Measurements from ENCODE around the gene UGGT2.
"Not testable (repeated sequence)": the region's sequence is repeated elsewhere in the genome, so short reads cannot be mapped to it uniquely, and the experiment has no call there.

UGGT2 gene

DNA sequence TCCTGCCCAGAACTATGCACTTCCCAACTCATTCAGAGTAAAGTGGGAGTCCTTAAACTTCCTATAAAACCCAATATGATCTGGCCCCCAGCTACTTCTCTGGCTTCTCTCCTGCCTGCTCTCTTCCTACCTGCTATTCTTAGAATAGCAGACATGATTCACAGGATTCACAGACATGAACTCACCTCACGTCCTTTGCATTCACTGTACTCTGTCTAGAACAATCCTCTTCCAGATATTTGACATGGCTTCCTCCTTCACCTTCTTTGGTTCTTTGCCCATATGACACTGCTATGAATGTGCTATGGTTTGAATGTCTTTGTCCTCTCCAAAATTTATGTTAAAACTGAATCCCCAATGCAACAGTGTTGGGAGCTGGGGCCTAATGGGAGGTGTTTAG is 154.9 kb downstream of the UGGT2 start:
- no peak for TF ChIP-seq JUND (IDR thresholded peaks at IDR 0.05; ENCODE audit: low read depth)
- no peak for DNase-seq (ENCODE audit: low read depth in 1 of 2, low spot score in 1 of 2)
- in situ Hi-C loops (cut with HindIII; ENCODE audit: low pct_unique_long_range_greater_than_20kb, low sequenced_read_pairs) = no loop called here

- in situ Hi-C loops (cut with HindIII; ENCODE audit: low pct_unique_long_range_greater_than_20kb, low sequenced_read_pairs) = no loop called here
- TF ChIP-seq JUND (IDR thresholded peaks at IDR 0.05; ENCODE audit: low read depth) = no peak
- DNase-seq (ENCODE audit: low read depth in 1 of 2, low spot score in 1 of 2) = no peak
Observed at GRCh38 chr13:95896301-95896700, 156.9 kb downstream of the UGGT2 start.

DNA sequence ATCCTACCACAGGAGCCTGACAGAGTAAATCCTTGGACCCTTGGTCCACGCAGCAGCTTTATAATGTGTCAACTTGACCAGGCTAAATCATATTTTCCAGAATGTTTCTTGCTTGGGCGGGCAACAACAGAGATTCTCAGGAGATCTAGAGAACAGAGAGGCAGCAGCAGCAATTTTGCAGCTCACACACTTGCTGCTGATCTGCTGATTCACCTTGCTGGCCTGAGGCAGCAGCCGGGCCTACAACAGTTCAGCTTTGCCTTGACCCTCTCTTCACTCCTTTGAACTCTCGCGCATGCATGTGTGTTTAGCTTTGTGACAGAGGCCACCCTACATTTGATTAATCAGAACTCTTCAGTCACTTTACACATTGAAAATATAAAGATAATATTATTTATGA is 159.3 kb downstream of the UGGT2 start:
- in situ Hi-C loops (cut with HindIII; ENCODE audit: low pct_unique_long_range_greater_than_20kb, low sequenced_read_pairs) = no loop called here
- no peak for DNase-seq (ENCODE audit: low read depth in 1 of 2, low spot score in 1 of 2)
- no peak for TF ChIP-seq JUND (IDR thresholded peaks at IDR 0.05; ENCODE audit: low read depth)

GRCh38 chr13:95882121-95882520 is 171.1 kb downstream of the UGGT2 start:
- TF ChIP-seq JUND (IDR thresholded peaks at IDR 0.05; ENCODE audit: low read depth) = no peak
- in situ Hi-C loops (cut with HindIII; ENCODE audit: low pct_unique_long_range_greater_than_20kb, low sequenced_read_pairs) = no loop called here
- DNase-seq (ENCODE audit: low read depth in 1 of 2, low spot score in 1 of 2) = no peak

GRCh38 chr13:95880331-95880730 is 172.9 kb downstream of the UGGT2 start:
- in situ Hi-C loops (cut with HindIII; ENCODE audit: low pct_unique_long_range_greater_than_20kb, low sequenced_read_pairs) = no loop called here
- TF ChIP-seq JUND (IDR thresholded peaks at IDR 0.05; ENCODE audit: low read depth) = no peak
- DNase-seq (ENCODE audit: low read depth in 1 of 2, low spot score in 1 of 2) = no peak

DNA sequence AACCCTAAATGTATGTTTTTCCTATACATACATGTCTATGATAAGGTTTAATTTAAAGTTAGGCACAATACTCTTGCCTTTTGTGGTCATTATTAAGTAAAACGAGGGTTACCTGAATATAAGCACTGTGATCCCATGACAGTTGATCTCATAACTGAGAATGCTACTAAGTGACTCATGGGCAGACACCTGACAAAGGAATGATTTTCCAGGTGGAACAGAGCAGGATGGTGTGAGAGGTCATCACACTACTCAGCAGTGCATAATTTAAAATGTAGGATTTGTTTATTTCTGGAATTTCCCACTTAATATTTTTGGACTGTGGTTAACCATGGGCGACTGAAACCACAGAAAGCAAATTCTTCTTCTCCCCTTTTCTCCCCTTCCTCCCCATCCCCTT is 178.9 kb downstream of the UGGT2 start:
- DNase-seq (ENCODE audit: low read depth in 1 of 2, low spot score in 1 of 2) = no peak
- in situ Hi-C loops (cut with HindIII; ENCODE audit: low pct_unique_long_range_greater_than_20kb, low sequenced_read_pairs) = no loop called here
- no peak for TF ChIP-seq JUND (IDR thresholded peaks at IDR 0.05; ENCODE audit: low read depth)

GRCh38 chr13:95870421-95870820 is 182.8 kb downstream of the UGGT2 start:
- no peak for DNase-seq (ENCODE audit: low read depth in 1 of 2, low spot score in 1 of 2)
- no peak for TF ChIP-seq JUND (IDR thresholded peaks at IDR 0.05; ENCODE audit: low read depth)
- in situ Hi-C loops (cut with HindIII; ENCODE audit: low pct_unique_long_range_greater_than_20kb, low sequenced_read_pairs) = no loop called here

- DNase-seq (ENCODE audit: low read depth in 1 of 2, low spot score in 1 of 2) = no peak
- TF ChIP-seq JUND (IDR thresholded peaks at IDR 0.05; ENCODE audit: low read depth) = no peak
- in situ Hi-C loops (cut with HindIII; ENCODE audit: low pct_unique_long_range_greater_than_20kb, low sequenced_read_pairs) = no loop called here
Observed at GRCh38 chr13:95865080-95865615, 188.1 kb downstream of the UGGT2 start.

DNA sequence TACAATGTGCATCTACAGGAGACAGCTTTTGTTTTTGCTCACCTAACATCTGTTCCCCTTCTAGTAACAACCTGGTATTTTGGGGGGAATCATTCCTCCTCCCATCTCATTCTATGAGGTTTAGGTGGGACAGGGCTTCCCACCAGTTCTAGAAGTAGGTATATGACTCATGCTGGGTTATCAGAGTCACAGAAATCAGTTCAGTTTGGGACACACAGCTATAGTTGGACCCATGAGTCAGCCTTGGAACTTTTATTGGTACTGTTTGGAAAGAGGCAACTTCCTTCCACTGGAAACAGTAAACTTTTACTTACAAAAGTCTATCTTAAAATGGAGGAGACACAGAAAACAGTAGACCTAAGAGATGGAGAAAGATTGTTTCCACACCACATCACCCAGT is 190.8 kb downstream of the UGGT2 start:
- DNase-seq (ENCODE audit: low read depth in 1 of 2, low spot score in 1 of 2) = no peak
- no peak for TF ChIP-seq JUND (IDR thresholded peaks at IDR 0.05; ENCODE audit: low read depth)
- in situ Hi-C loops (cut with HindIII; ENCODE audit: low pct_unique_long_range_greater_than_20kb, low sequenced_read_pairs) = no loop called here

DNA sequence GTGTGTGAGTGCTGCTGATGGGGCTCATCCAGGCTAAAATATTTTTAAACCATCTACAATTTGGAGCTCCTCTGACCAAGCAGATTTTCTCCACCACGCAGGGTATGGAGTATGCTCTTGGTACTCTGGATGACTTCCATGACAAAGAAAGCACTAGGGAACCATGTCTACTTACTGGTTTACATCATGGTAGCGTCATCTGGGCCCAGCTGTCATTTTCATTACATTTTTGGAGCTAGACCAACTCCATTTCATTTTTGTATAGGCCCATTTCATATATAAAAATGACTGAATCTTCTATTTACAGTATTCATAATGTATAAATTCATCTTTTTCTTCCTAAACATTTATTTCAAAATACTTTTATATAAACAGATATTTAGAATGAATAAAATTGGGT is 191.9 kb downstream of the UGGT2 start:
- DNase-seq (ENCODE audit: low read depth in 1 of 2, low spot score in 1 of 2) = no peak
- TF ChIP-seq JUND (IDR thresholded peaks at IDR 0.05; ENCODE audit: low read depth) = no peak
- in situ Hi-C loops (cut with HindIII; ENCODE audit: low pct_unique_long_range_greater_than_20kb, low sequenced_read_pairs) = no loop called here

GRCh38 chr13:95858286-95859075 is 194.7 kb downstream of the UGGT2 start:
- in situ Hi-C loops (cut with HindIII; ENCODE audit: low pct_unique_long_range_greater_than_20kb, low sequenced_read_pairs) = no loop called here
- TF ChIP-seq JUND (IDR thresholded peaks at IDR 0.05; ENCODE audit: low read depth) = no peak
- DNase-seq (ENCODE audit: low read depth in 1 of 2, low spot score in 1 of 2) = no peak

DNA sequence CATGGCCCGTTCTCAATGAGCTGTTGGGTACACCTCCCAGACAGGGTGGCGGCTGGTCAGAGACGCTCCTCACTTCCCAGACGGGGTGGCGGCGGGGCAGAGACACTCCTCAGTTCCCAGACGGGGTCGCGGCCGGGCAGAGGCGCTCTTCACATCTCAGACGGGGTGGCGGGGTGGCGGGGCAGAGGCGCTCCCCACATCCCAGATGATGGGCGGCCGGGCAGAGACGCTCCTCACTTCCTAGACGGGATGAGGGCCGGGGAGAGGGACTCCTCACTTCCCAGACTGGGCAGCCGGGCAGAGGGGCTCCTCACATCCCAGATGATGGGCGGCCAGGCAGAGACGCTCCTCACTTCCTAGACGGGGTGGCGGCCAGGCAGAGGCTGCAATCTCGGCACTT is 207.5 kb downstream of the UGGT2 start:
- in situ Hi-C loops (cut with HindIII; ENCODE audit: low pct_unique_long_range_greater_than_20kb, low sequenced_read_pairs); DNase-seq (ENCODE audit: low read depth in 1 of 2, low spot score in 1 of 2): not testable (repeated sequence)

- TF ChIP-seq JUND (IDR thresholded peaks at IDR 0.05; ENCODE audit: low read depth) = no peak
- DNase-seq (ENCODE audit: low read depth in 1 of 2, low spot score in 1 of 2) = no peak
- in situ Hi-C loops (cut with HindIII; ENCODE audit: low pct_unique_long_range_greater_than_20kb, low sequenced_read_pairs) = no loop called here
Observed at GRCh38 chr13:95842898-95843297, 210.3 kb downstream of the UGGT2 start.

DNA sequence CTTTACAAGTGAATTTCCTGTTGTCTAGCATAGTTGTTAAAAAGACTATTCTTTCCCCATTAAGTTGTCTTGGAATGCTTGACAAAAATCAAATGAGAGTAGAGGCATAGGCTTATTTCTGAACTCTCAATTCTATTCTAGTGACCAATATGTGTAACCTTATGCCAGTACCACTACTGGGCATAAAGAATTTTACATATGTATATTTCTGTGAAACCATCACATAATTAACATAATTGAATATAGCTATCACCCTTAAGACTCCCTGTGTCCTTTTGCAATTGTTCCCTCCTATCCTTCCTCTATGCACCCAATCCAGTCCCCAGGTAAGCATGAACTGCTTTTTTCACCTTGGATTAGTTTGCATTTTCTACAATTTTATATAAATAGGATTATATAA is 211.3 kb downstream of the UGGT2 start:
- DNase-seq (ENCODE audit: low read depth in 1 of 2, low spot score in 1 of 2) = no peak
- no peak for TF ChIP-seq JUND (IDR thresholded peaks at IDR 0.05; ENCODE audit: low read depth)
- in situ Hi-C loops (cut with HindIII; ENCODE audit: low pct_unique_long_range_greater_than_20kb, low sequenced_read_pairs) = no loop called here
